Omental fat pad (tissue), 4 donors: ENCODE results near the gene NGDN. TPM values are rescaled to one million over a fixed set of nuclear protein-coding genes. Genes with fewer than 3 reads are reported as not detected.

Experiments used
- ATAC-seq: fragments of 150-250 bp; one replicate; pipeline ENCODE4 v1.9.1; 2016; ENCODE audit warnings: mild to moderate bottlenecking, moderate library complexity; ENCODE audit not compliant: low FRiP score
- DNase-seq: peaks from one replicate; pipeline ENCODE4 v3.0.0-alpha.2; 2019; ENCODE audit warnings: low spot score
- CTCF ChIP-seq, 3 donors: fragments of 450-650 bp; IDR thresholded peaks; one replicate each; pipeline ENCODE4 v1.5.1; 2016 to 2017; ENCODE audit warnings: antibody characterized with exemption in 3 of 3, mild to moderate bottlenecking in 3 of 3, moderate library complexity in 2 of 3
- total RNA-seq, 4 donors: library from RNA; depleted of rRNA; stranded (reverse); fragments of >200 nt; gene quantifications; one replicate each; pipeline ENCODE4 v1.1.0, GENCODE V29; 2016

Gene NGDN
- total RNA-seq, 4 donors from 2014 or later: 25.4 to 62.3 (median 33.5) TPM

- no peak for TF ChIP-seq CTCF (IDR thresholded peaks at IDR 0.05)
- ATAC-seq (no peak), DNase-seq (no peak)
These were observed 38.8 kb upstream of the NGDN start for GRCh38 chr14:23430723-23431085.

GRCh38 chr14:23431486-23431885, 38.0 kb upstream of the NGDN start:
- TF ChIP-seq CTCF (IDR thresholded peaks at IDR 0.05): no peak
- DNase-seq: no peak
- ATAC-seq: no peak

- ATAC-seq (no peak), DNase-seq (no peak)
- TF ChIP-seq CTCF (IDR thresholded peaks at IDR 0.05): no peak
These were observed 37.2 kb upstream of the NGDN start for GRCh38 chr14:23432102-23432925.

GRCh38 chr14:23432946-23433345, 36.6 kb upstream of the NGDN start:
- no peak for DNase-seq
- no peak for ATAC-seq
- no peak for TF ChIP-seq CTCF (IDR thresholded peaks at IDR 0.05)

- DNase-seq: no peak
- TF ChIP-seq CTCF (IDR thresholded peaks at IDR 0.05): no peak
- ATAC-seq: no peak
These were observed 36.0 kb upstream of the NGDN start for GRCh38 chr14:23433457-23433856.

GRCh38 chr14:23434488-23435222, 34.8 kb upstream of the NGDN start:
- no peak for DNase-seq
- TF ChIP-seq CTCF (IDR thresholded peaks at IDR 0.05): no peak

More at GRCh38 chr14:23434488-23435222, 34.8 kb upstream of the NGDN start:
- no peak for ATAC-seq
